HL-60 (cell line): Measurements from ENCODE around the gene CELF2.

Experiments used
- DNase-seq, 2 experiments: peaks; one replicate each; pipeline ENCODE4 v3.0.0-alpha.2; 2010 to 2020; ENCODE audit warnings: low read depth in 1 of 2, low spot score in 1 of 2
- H3K27ac ChIP-seq: fragments of 250-450 bp; sonication (Bioruptor Pico); replicated peaks from 2 replicates; pipeline ENCODE4 v1.5.1; 2020; ENCODE audit warnings: mild to moderate bottlenecking, moderate library complexity
- H3K27me3 ChIP-seq: fragments of 250-450 bp; sonication (Bioruptor Pico); 2 replicates; pipeline ENCODE4 v1.5.1; 2021; ENCODE audit warnings: mild to moderate bottlenecking, moderate library complexity; ENCODE audit not compliant: insufficient read depth, poor library complexity, severe bottlenecking
- H3K4me3 ChIP-seq: replicated peaks from 2 replicates; pipeline ENCODE4 v1.5.1; 2011; ENCODE audit warnings: mild to moderate bottlenecking, control low read depth, low read length; ENCODE audit not compliant: insufficient read depth
- GABPA ChIP-seq: IDR thresholded peaks from 2 replicates; pipeline ENCODE4 v1.6.1; 2012; ENCODE audit warnings: low read depth
- POLR2AphosphoS5 ChIP-seq: IDR thresholded peaks from 2 replicates; pipeline ENCODE4 v1.6.1; 2012; ENCODE audit warnings: low read depth
- SPI1 ChIP-seq: IDR thresholded peaks from 2 replicates; pipeline ENCODE4 v1.6.1; 2012; ENCODE audit warnings: low read depth, mild to moderate bottlenecking, borderline replicate concordance
- TF ChIP-seq, protein P1 (sequence below): IDR thresholded peaks from 2 replicates; pipeline ENCODE4 v1.6.1; 2012; ENCODE audit warnings: low read depth; ENCODE audit not compliant: insufficient replicate concordance
- TF ChIP-seq, protein P2 (sequence below): IDR thresholded peaks from one replicate; pipeline ENCODE4 v1.5.1; 2011; ENCODE audit warnings: low read length, control low read depth, inconsistent platforms; ENCODE audit not compliant: insufficient read depth

Gene CELF2

DNA sequence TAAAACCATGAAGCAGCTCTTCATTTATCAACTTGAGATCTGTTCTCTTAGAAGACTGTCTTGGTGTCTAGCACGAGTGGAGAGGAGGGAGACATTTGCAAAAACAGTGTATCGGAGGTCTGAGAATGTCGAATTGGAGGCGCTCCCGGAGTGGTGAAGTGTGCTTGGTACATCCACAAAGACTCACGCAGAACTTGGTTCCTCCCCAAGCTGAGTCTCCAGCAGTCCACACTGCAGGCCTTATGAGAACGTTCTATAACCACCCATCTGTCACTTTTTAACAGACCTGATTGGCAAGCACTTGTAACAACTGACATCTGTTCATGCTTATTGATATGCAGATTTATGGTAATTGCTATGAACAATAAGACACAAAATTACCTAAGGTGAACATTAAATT, 261.6 kb downstream of the CELF2 start:
- Histone ChIP-seq H3K4me3 (no peak overlapping the region), H3K27ac (no peak overlapping the region), H3K27me3 (no peaks in the 10 kb centered on the region)
- DNase-seq: no peak
- TF ChIP-seq, protein P1, sequence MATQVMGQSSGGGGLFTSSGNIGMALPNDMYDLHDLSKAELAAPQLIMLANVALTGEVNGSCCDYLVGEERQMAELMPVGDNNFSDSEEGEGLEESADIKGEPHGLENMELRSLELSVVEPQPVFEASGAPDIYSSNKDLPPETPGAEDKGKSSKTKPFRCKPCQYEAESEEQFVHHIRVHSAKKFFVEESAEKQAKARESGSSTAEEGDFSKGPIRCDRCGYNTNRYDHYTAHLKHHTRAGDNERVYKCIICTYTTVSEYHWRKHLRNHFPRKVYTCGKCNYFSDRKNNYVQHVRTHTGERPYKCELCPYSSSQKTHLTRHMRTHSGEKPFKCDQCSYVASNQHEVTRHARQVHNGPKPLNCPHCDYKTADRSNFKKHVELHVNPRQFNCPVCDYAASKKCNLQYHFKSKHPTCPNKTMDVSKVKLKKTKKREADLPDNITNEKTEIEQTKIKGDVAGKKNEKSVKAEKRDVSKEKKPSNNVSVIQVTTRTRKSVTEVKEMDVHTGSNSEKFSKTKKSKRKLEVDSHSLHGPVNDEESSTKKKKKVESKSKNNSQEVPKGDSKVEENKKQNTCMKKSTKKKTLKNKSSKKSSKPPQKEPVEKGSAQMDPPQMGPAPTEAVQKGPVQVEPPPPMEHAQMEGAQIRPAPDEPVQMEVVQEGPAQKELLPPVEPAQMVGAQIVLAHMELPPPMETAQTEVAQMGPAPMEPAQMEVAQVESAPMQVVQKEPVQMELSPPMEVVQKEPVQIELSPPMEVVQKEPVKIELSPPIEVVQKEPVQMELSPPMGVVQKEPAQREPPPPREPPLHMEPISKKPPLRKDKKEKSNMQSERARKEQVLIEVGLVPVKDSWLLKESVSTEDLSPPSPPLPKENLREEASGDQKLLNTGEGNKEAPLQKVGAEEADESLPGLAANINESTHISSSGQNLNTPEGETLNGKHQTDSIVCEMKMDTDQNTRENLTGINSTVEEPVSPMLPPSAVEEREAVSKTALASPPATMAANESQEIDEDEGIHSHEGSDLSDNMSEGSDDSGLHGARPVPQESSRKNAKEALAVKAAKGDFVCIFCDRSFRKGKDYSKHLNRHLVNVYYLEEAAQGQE: no peak
- no peak for TF ChIP-seq POLR2AphosphoS5
- TF ChIP-seq, protein P2, sequence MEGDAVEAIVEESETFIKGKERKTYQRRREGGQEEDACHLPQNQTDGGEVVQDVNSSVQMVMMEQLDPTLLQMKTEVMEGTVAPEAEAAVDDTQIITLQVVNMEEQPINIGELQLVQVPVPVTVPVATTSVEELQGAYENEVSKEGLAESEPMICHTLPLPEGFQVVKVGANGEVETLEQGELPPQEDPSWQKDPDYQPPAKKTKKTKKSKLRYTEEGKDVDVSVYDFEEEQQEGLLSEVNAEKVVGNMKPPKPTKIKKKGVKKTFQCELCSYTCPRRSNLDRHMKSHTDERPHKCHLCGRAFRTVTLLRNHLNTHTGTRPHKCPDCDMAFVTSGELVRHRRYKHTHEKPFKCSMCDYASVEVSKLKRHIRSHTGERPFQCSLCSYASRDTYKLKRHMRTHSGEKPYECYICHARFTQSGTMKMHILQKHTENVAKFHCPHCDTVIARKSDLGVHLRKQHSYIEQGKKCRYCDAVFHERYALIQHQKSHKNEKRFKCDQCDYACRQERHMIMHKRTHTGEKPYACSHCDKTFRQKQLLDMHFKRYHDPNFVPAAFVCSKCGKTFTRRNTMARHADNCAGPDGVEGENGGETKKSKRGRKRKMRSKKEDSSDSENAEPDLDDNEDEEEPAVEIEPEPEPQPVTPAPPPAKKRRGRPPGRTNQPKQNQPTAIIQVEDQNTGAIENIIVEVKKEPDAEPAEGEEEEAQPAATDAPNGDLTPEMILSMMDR: no peak
- TF ChIP-seq GABPA: no peak
- TF ChIP-seq SPI1: no peak

DNA sequence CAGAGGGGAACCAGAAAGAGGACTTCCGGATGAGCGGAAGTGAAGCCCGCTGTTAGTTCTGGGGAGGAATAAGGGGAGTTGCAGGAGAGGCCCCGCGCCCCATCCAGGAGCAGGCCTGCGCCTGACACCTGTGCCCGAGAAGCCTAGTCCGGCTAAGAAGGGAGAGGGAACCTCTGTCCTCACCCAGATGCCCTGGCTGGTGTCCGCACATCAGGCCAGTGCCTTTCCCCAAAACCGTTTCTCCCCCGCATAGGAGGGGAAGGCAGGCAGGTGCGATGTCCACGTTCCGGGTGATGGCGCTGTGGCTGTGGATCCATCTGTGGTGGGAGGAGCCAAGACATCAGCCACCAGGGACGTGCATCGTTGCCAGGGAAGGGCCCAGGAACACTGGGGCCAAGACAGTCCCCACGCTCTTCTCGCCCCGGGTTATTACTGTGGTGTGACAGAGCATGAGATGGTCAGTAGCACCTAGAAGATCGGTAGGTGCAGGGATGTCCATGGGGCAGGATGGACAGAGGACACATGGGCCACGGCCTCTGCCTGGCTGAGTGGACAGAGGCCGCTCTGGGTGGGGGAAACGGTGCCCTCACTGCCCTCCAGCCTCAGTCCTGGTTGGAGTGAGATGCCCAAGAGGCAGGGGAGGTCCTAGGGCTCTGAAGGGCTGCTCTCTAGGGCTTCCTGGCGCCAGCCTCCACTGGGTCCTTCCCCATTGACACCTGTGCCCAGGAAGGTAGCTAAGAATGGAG, 262.7 kb downstream of the CELF2 start:
- DNase-seq: no peak
- Histone ChIP-seq H3K27me3 (no peaks in the 10 kb centered on the region), H3K4me3 (no peak overlapping the region)

DNA sequence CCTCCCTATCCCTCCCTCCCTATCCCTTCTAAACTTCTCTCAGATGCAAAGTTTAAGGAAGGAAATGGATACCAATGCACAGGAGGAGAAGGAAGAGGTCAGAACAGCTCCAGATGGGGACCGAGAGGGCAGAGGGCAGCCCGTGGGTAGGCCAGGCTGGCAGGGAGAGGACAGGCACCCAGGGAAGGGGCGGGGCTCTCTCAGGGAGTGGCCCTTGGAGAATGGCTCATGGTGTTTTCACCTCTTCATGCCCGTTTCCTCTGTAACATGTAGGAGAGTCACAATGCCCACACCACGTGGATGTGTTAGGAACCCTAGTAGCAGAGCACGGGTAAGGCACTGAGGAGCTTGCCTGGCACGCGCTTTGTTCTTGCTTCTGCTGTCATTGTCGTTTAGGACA, 264.5 kb downstream of the CELF2 start:
- no peak for DNase-seq
- H3K4me3 ChIP-seq: no peak overlapping the region
- TF ChIP-seq POLR2AphosphoS5: no peak
- TF ChIP-seq, protein P1: no peak

More for the DNA sequence above, 262.7 kb downstream of the CELF2 start:
- no peak for TF ChIP-seq SPI1
- TF ChIP-seq, protein P1: no peak
- TF ChIP-seq, protein P2: no peak
- TF ChIP-seq GABPA: no peak
- no peak for TF ChIP-seq POLR2AphosphoS5
- H3K27ac ChIP-seq: no peak overlapping the region

More for the DNA sequence above, 264.5 kb downstream of the CELF2 start:
- Histone ChIP-seq H3K27me3 (no peaks in the 10 kb centered on the region), H3K27ac (no peak overlapping the region)
